ENCODE measurements around the gene SPG11.
"Not testable (repeated sequence)": the region's sequence is repeated elsewhere in the genome, so short reads cannot be mapped to it uniquely, and the experiment has no call there.

The SPG11 gene

GRCh38 chr15:44663410-44664308 is at the start of gene SPG11:
TSS of gene SPG11 (minus strand) at chr15:44663662. CDS start at chr15:44663647, 15 bp downstream.
- peak; percentile 97 for DNase-seq

- peak; percentile 61 for DNase-seq
Measured at GRCh38 chr15:44712346-44713005, 49.0 kb upstream of the SPG11 start.

GRCh38 chr15:44711743-44712345 is 48.4 kb upstream of the SPG11 start:
- DNase-seq = peak; percentile 54

DNA sequence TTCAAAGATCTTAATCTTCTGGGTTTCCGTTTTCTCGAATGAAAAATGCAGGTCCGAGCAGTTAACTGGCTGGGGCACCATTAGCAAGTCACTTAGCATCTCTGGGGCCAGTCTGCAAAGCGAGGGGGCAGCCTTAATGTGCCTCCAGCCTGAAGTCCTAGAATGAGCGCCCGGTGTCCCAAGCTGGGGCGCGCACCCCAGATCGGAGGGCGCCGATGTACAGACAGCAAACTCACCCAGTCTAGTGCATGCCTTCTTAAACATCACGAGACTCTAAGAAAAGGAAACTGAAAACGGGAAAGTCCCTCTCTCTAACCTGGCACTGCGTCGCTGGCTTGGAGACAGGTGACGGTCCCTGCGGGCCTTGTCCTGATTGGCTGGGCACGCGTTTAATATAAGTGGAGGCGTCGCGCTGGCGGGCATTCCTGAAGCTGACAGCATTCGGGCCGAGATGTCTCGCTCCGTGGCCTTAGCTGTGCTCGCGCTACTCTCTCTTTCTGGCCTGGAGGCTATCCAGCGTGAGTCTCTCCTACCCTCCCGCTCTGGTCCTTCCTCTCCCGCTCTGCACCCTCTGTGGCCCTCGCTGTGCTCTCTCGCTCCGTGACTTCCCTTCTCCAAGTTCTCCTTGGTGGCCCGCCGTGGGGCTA is 47.8 kb upstream of the SPG11 start, which contains the start of the genes B2M and PATL2:
Gene B2M, plus strand, starts transcription at position 422 of the 647 bp plus-strand sequence. Its CDS starts 30 bp downstream, at position 452.
Gene PATL2, minus strand, starts transcription at position 228 of the 647 bp plus-strand sequence. CDS start 34,833 bp downstream, outside the sequence.
- peak; percentile 94 for DNase-seq

DNA sequence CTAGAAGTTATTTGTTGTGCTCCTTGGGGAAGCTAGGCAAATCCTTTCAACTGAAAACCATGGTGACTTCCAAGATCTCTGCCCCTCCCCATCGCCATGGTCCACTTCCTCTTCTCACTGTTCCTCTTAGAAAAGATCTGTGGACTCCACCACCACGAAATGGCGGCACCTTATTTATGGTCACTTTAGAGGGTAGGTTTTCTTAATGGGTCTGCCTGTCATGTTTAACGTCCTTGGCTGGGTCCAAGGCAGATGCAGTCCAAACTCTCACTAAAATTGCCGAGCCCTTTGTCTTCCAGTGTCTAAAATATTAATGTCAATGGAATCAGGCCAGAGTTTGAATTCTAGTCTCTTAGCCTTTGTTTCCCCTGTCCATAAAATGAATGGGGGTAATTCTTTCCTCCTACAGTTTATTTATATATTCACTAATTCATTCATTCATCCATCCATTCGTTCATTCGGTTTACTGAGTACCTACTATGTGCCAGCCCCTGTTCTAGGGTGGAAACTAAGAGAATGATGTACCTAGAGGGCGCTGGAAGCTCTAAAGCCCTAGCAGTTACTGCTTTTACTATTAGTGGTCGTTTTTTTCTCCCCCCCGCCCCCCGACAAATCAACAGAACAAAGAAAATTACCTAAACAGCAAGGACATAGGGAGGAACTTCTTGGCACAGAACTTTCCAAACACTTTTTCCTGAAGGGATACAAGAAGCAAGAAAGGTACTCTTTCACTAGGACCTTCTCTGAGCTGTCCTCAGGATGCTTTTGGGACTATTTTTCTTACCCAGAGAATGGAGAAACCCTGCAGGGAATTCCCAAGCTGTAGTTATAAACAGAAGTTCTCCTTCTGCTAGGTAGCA is 47.0 kb upstream of the SPG11 start:
- DNase-seq = peak; percentile 49

GRCh38 chr15:44706946-44707636 is 43.6 kb upstream of the SPG11 start:
- DNase-seq = no peak

DNA sequence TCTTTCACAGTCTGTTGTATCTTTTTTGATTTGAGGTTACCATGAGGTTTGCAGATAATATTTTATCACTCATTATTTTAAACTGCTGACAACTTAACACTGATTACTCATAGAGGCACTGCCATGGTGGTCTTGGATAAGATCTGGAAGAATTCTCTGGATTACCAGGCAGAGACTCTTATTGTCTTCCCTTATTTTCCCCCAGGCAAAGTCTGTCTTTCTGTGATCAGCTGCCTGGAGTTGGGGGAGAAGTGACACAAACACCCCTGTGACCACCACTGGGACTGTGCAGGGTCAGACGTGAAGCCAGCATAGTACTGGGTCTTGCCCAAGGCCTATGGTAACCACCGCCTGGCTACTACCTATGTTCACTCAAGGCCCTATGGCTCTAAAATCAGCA is 42.9 kb upstream of the SPG11 start:
- DNase-seq = no peak

DNA sequence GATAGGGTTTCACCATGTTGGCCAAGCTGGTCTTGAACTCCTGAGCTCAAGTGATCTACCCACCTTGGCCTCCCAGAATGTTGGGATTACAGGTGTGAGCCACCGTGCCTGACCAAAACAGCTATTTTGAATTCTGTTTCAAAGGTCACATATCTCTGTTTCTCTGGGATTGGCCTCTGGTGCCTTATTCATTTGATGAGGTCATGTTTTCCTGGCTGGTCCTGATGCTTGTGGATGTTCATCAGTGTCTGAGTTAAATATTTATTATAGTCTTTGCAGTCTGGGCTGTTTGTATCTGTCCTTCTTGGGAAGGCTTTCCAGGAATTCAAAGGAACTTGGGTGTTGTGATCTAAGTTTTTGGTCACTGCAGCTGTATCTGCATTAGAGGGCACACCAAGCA is 42.5 kb upstream of the SPG11 start:
- DNase-seq = no peak

GRCh38 chr15:44700676-44701075 is 37.2 kb upstream of the SPG11 start:
- DNase-seq = not testable (repeated sequence)

GRCh38 chr15:44698641-44699040 is 35.2 kb upstream of the SPG11 start:
- no peak for DNase-seq

- no peak for DNase-seq
Measured at GRCh38 chr15:44697014-44697413, 33.6 kb upstream of the SPG11 start.

DNA sequence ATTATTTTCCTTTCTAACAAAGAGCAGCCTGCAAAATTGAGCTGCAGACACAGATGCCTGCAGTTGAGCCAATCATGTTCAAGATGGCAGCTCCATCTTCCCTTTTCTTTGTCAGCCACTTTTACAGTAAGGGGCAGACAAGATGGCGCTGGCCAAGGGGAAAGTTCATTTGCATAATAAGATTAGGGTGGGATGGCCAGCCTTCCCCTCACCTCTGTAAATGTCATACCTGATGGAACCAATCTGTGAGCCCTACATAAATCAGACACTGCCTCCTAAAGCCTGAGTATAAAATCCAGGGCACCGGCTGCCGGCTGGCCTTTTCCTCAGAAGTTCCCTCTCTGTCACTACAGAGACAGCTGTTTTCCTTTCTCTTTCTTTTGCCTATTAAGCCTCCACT is 31.8 kb upstream of the SPG11 start:
- no peak for DNase-seq

GRCh38 chr15:44694416-44694815 is 31.0 kb upstream of the SPG11 start:
- DNase-seq = no peak

- DNase-seq = no peak
Measured at GRCh38 chr15:44692659-44693058, 29.2 kb upstream of the SPG11 start.

DNA sequence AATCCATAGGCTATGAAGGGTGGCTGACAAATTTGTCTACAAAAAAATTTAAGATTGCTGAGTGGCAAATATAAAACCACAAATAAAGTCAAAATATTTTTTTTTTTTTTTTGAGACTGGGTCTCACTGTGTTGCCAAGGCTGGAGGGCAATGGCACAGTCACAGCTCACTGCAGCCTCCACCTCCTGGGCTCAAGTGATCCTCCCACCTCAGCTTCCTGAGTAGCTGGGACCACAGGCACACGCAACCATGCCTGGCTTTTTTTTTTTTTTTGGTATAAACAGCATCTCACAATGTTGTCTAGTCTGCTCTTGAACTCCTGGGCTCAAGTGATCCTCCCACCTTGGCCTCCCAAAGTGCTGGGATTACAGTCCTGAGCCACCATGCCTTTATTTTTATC is 26.8 kb upstream of the SPG11 start:
- peak; percentile 31 for DNase-seq

DNA sequence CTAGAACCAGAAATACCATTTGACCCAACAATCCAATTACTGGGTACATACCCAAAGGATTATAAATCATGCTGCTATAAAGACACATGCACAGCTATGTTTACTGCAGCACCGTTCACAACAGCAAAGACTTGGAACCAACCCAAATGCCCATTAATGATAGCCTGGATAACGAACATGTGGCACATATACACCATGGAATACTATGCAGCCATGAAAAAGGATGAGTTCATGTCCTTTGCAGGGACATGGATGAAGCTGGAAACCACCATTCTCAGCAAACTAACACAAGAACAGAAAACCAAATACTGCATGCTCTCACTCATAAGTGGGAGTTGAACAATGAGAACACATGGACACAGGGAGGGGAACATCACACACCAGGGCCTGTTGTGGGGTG is 25.9 kb upstream of the SPG11 start:
- not testable (repeated sequence) for DNase-seq

- DNase-seq = peak; percentile 89
Measured at GRCh38 chr15:44682809-44683682, 19.6 kb upstream of the SPG11 start.

DNA sequence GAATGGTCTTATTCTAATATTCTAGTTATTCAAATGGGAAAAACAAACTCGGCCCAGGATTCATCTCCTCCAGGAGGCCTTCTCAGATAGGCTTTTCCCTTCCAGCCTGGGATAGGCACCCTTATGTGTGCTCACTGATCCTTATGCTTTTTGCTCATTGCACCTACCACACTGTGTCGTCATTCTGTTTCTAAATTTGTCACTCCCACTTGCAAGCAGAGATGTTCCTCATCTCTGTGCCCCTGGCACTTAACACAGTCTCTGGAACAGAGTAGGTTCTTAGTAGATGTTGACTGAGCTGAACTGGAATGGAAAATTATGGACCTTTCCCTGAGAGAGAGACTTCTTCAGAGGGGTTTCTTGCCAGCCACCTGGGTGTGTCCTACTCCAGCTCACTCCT is 18.7 kb upstream of the SPG11 start:
- no peak for DNase-seq

GRCh38 chr15:44676676-44677075 is 13.2 kb upstream of the SPG11 start:
- DNase-seq = peak; percentile 23

- no peak for DNase-seq
Measured at GRCh38 chr15:44675911-44676310, 12.4 kb upstream of the SPG11 start.

All from activated gamma-delta T cell treated with Interleukin-2 at 50 U/mL for 16 hours (primary cell).